H1 (cell line): ENCODE data around the gene TNRC6C. TPM values are rescaled to one million over a fixed set of nuclear protein-coding genes. Genes with fewer than 3 reads are reported as not detected.

Experiments used
- CTCF ChIA-PET: fragments of 300-600 bp; sonication (Branson Sonifier 250); formaldehyde crosslinking; loops from one replicate; lab custom pipeline; 2021; ENCODE audit not compliant: partially characterized antibody; lab: Charles Lee
- POLR2A ChIA-PET: fragments of 300-600 bp; sonication (Branson Sonifier 250); formaldehyde crosslinking; loops from one replicate; lab custom pipeline; 2021; ENCODE audit warnings: inconsistent platforms; ENCODE audit not compliant: partially characterized antibody; lab: Charles Lee
- DNase-seq, 2 experiments: peaks; one replicate each; pipeline versions ENCODE4 v3.0.0 to v3.0.0-alpha.2; 2010 to 2022; ENCODE audit warnings: low spot score in 2 of 2, low read depth in 1 of 2, mixed read lengths in 1 of 2
- FAIRE-seq: peaks from 2 replicates; lab custom pipeline; 2011; peaks lifted over from hg19 to GRCh38; lab: Jason Lieb, UNC
- H2AFZ ChIP-seq: 2 replicates; pipeline ENCODE4 v1.8.1; 2012; ENCODE audit warnings: low read length, inconsistent platforms
- H2AK5ac ChIP-seq: 2 replicates; pipeline ENCODE4 v1.6.1; 2013; ENCODE audit warnings: low read depth, low read length
- H2BK120ac ChIP-seq: replicated peaks from 2 replicates; pipeline ENCODE3; 2013; ENCODE audit warnings: low read depth, low read length, inconsistent platforms
- H2BK12ac ChIP-seq: 2 replicates; pipeline ENCODE4 v1.6.1; 2013; ENCODE audit warnings: low read depth, low read length
- H2BK15ac ChIP-seq: 2 replicates; pipeline ENCODE4 v1.6.1; 2013; ENCODE audit warnings: low read length
- H2BK20ac ChIP-seq: 2 replicates; pipeline ENCODE4 v1.6.1; 2013; ENCODE audit warnings: low read length
- H2BK5ac ChIP-seq: 2 replicates; pipeline ENCODE4 v1.6.1; 2013; ENCODE audit warnings: low read depth, low read length
- H3K14ac ChIP-seq: 2 replicates; pipeline ENCODE4 v1.6.1; 2013; ENCODE audit warnings: inconsistent platforms; ENCODE audit not compliant: insufficient read length
- H3K18ac ChIP-seq: 2 replicates; pipeline ENCODE4 v1.6.1; 2013; ENCODE audit warnings: low read length; ENCODE audit errors: extremely low read depth
- H3K23ac ChIP-seq: 2 replicates; pipeline ENCODE4 v1.6.1; 2013; ENCODE audit warnings: inconsistent platforms; ENCODE audit not compliant: insufficient read length
- H3K23me2 ChIP-seq: 2 replicates; pipeline ENCODE4 v1.6.1; 2013; ENCODE audit warnings: low read depth, low read length
- H3K27ac ChIP-seq: 2 replicates; pipeline ENCODE4 v1.6.1; 2011; ENCODE audit warnings: low read depth, low read length, inconsistent platforms
- H3K27me3 ChIP-seq, 4 experiments: replicated peaks in 1 of 4; 1 replicate in 1 of 4; 2 replicates in 3 of 4; pipeline versions ENCODE4 v1.6.1 to v1.8.1; 2011 to 2013; ENCODE audit warnings: low read length in 3 of 4, mild to moderate bottlenecking in 3 of 4, inconsistent platforms in 2 of 4, mixed read lengths in 2 of 4, moderate library complexity in 1 of 4; ENCODE audit not compliant: control insufficient read depth in 3 of 4, insufficient read depth in 3 of 4; ENCODE audit errors: extremely low read depth in 1 of 4
- H3K36me3 ChIP-seq, 4 experiments: 2 replicates each; pipeline versions ENCODE4 v1.6.1 to v1.8.1; 2011 to 2013; ENCODE audit warnings: mild to moderate bottlenecking in 4 of 4, low read length in 3 of 4, moderate library complexity in 2 of 4, control low read depth in 1 of 4, inconsistent platforms in 1 of 4; ENCODE audit not compliant: insufficient read depth in 4 of 4, control insufficient read depth in 2 of 4
- H3K4ac ChIP-seq: replicated peaks from 2 replicates; pipeline ENCODE3; 2013; ENCODE audit warnings: low read length, low read depth, mixed read lengths, inconsistent platforms; ENCODE audit not compliant: insufficient read length
- H3K4me1 ChIP-seq, 4 experiments: replicated peaks in 1 of 4; 1 replicate in 1 of 4; 2 replicates in 3 of 4; pipeline versions ENCODE4 v1.6.1 to v1.8.1; 2011 to 2013; ENCODE audit warnings: low read length in 3 of 4, inconsistent platforms in 2 of 4, mixed read lengths in 1 of 4; ENCODE audit not compliant: insufficient read depth in 4 of 4, control insufficient read depth in 3 of 4
- H3K4me2 ChIP-seq, 2 experiments: 2 replicates each; pipeline versions ENCODE4 v1.6.1 to v1.8.1; 2011 to 2013; ENCODE audit warnings: low read depth in 2 of 2, low read length in 2 of 2, control low read depth in 1 of 2, inconsistent platforms in 1 of 2, mild to moderate bottlenecking in 1 of 2; ENCODE audit not compliant: insufficient read depth in 1 of 2
- H3K4me3 ChIP-seq, 4 experiments: fragments of 200-600, 300-600 bp in 1 of 4; sonication (generic), shearing (Covaris generic), sonication (Bioruptor Twin) in 1 of 4; 2 replicates each; pipeline versions ENCODE4 v1.5.1 to v1.8.1; 2011 to 2016; ENCODE audit warnings: low read length in 4 of 4, low read depth in 3 of 4, control low read depth in 2 of 4, inconsistent platforms in 2 of 4, mild to moderate bottlenecking in 2 of 4, mixed read lengths in 1 of 4, moderate library complexity in 1 of 4; ENCODE audit not compliant: insufficient read depth in 2 of 4; ENCODE audit errors: extremely low read depth in 1 of 4
- H3K56ac ChIP-seq: replicated peaks from 2 replicates; pipeline ENCODE3; 2013; ENCODE audit warnings: low read depth, mild to moderate bottlenecking, mixed read lengths, low read length, inconsistent platforms; ENCODE audit not compliant: insufficient read length
- H3K79me1 ChIP-seq: 2 replicates; pipeline ENCODE4 v1.6.1; 2013; ENCODE audit warnings: low read depth, low read length, control low read depth
- H3K79me2 ChIP-seq, 2 experiments: 2 replicates each; pipeline versions ENCODE4 v1.6.1 to v1.8.1; 2012 to 2013; ENCODE audit warnings: low read length in 2 of 2, mild to moderate bottlenecking in 2 of 2, inconsistent platforms in 1 of 2; ENCODE audit not compliant: insufficient read depth in 2 of 2, control insufficient read depth in 1 of 2
- H3K9ac ChIP-seq, 4 experiments: replicated peaks in 1 of 4; 1 replicate in 1 of 4; 2 replicates in 3 of 4; pipeline versions ENCODE4 v1.6.1 to v1.8.1; 2011 to 2013; ENCODE audit warnings: low read depth in 3 of 4, low read length in 3 of 4, control low read depth in 2 of 4, mild to moderate bottlenecking in 2 of 4, moderate library complexity in 2 of 4, inconsistent platforms in 1 of 4; ENCODE audit errors: extremely low read depth in 1 of 4
- H3K9me3 ChIP-seq, 2 experiments: 2 replicates each; pipeline versions ENCODE4 v1.6.1 to v1.8.1; 2012 to 2013; ENCODE audit warnings: mild to moderate bottlenecking in 2 of 2, moderate library complexity in 2 of 2, control low read depth in 1 of 2, inconsistent platforms in 1 of 2, low read depth in 1 of 2, low read length in 1 of 2, mixed read lengths in 1 of 2; ENCODE audit not compliant: insufficient read depth in 2 of 2
- H4K20me1 ChIP-seq, 2 experiments: replicated peaks in 1 of 2; 2 replicates each; pipeline versions ENCODE3 to v1.8.1; 2011 to 2013; ENCODE audit warnings: inconsistent platforms in 2 of 2, low read length in 2 of 2, mild to moderate bottlenecking in 1 of 2; ENCODE audit not compliant: insufficient read depth in 2 of 2, control insufficient read depth in 1 of 2
- H4K5ac ChIP-seq: 2 replicates; pipeline ENCODE4 v1.6.1; 2013; ENCODE audit warnings: low read length, low read depth, mixed read lengths, inconsistent platforms; ENCODE audit not compliant: insufficient read length
- H4K8ac ChIP-seq: 2 replicates; pipeline ENCODE4 v1.8.0; 2013; ENCODE audit warnings: mild to moderate bottlenecking, moderate library complexity, low read length, inconsistent platforms; ENCODE audit not compliant: insufficient read depth; ENCODE audit errors: extremely low read depth
- H4K91ac ChIP-seq: replicated peaks from 2 replicates; pipeline ENCODE3; 2013; ENCODE audit warnings: low read length, mixed read lengths, inconsistent platforms; ENCODE audit not compliant: insufficient read length
- BCL11A ChIP-seq, 2 experiments: IDR thresholded peaks; one replicate each; pipeline ENCODE4 v1.6.1; 2011; ENCODE audit warnings: low read depth in 2 of 2, low read length in 2 of 2, mild to moderate bottlenecking in 2 of 2
- BRCA1 ChIP-seq: IDR thresholded peaks from 2 replicates; pipeline ENCODE4 v1.6.1; 2012; ENCODE audit warnings: low read depth, low read length, improper control_type of control experiment
- CBX8 ChIP-seq: fragments of 300-800, 300-1000 bp; sonication (generic); IDR thresholded peaks from 2 replicates; pipeline ENCODE4 v1.7.1; 2016; ENCODE audit warnings: low read depth, low read length, borderline replicate concordance
- CEBPB ChIP-seq: IDR thresholded peaks from 2 replicates; pipeline ENCODE4 v1.6.1; 2012; ENCODE audit warnings: low read depth, low read length
- CHD2 ChIP-seq: IDR thresholded peaks from 2 replicates; pipeline ENCODE4 v1.6.1; 2012; ENCODE audit warnings: low read length, improper control_type of control experiment
- CTBP2 ChIP-seq: IDR thresholded peaks from 2 replicates; pipeline ENCODE4 v1.7.0; 2011; ENCODE audit warnings: borderline replicate concordance, mild to moderate bottlenecking, moderate library complexity, mixed read lengths, low read length; ENCODE audit not compliant: insufficient read depth, insufficient read length
- FOSL1 ChIP-seq: IDR thresholded peaks from 2 replicates; pipeline ENCODE4 v1.6.1; 2011; ENCODE audit warnings: mild to moderate bottlenecking, low read depth, low read length, moderate library complexity; ENCODE audit not compliant: insufficient read depth
- GTF2F1 ChIP-seq: IDR thresholded peaks from 2 replicates; pipeline ENCODE4 v1.6.1; 2012; ENCODE audit warnings: low read depth, low read length, improper control_type of control experiment, borderline replicate concordance
- HDAC6 ChIP-seq: IDR thresholded peaks from one replicate; pipeline ENCODE4 v1.7.1; 2012; ENCODE audit warnings: low read depth, mild to moderate bottlenecking, inconsistent platforms, low read length, moderate library complexity
- KDM4A ChIP-seq: IDR thresholded peaks from one replicate; pipeline ENCODE4 v1.7.1; 2012; ENCODE audit warnings: low read depth, mild to moderate bottlenecking, moderate library complexity, low read length, inconsistent platforms; ENCODE audit not compliant: severe bottlenecking
- KDM5A ChIP-seq: fragments of 200-600 bp; IDR thresholded peaks from 2 replicates; pipeline ENCODE4 v1.7.1; 2012; ENCODE audit warnings: mild to moderate bottlenecking, low read length, inconsistent platforms, mixed read lengths
- SIN3A ChIP-seq, 2 experiments: IDR thresholded peaks in 1 of 2; conservative IDR thresholded peaks in 1 of 2; 2 replicates each; pipeline ENCODE4 v1.6.1; 2011 to 2012; ENCODE audit warnings: low read length in 2 of 2, improper control_type of control experiment in 1 of 2, low read depth in 1 of 2, mild to moderate bottlenecking in 1 of 2
- YY1 ChIP-seq: IDR thresholded peaks from 2 replicates; pipeline ENCODE4 v1.6.1; 2011; ENCODE audit warnings: low read depth, mild to moderate bottlenecking, low read length
- WGBS, 2 experiments: shearing (Covaris generic) in 1 of 2; methylation state at CpG; one replicate each; pipeline versions ENCODE4 v1.1.6 to v1.1.7; 2013 to 2015; ENCODE audit warnings: low lambda C conversion rate in 2 of 2, mixed read lengths in 2 of 2, inconsistent platforms in 1 of 2, low coverage in 1 of 2, missing lambda C conversion rate in 1 of 2; ENCODE audit not compliant: insufficient replicate concordance in 2 of 2, insufficient coverage in 1 of 2, insufficient read length in 1 of 2; ENCODE audit errors: extremely low coverage in 1 of 2, missing lambda C conversion rate in 1 of 2; 5-methylcytosine and 5-hydroxymethylcytosine counted together
- polyA plus RNA-seq, 7 experiments: library from polyadenylated mRNA; depleted of rRNA in 3 of 7; stranded (reverse) in 5 of 7; unstranded in 2 of 7; fragments of >200 nt in 5 of 7; fragments of 200-250 nt in 2 of 7; gene quantifications; 1 replicate in 5 of 7; 2 replicates in 1 of 7; 4 replicates in 1 of 7; pipeline versions ENCODE4 v1.2.1 to v1.2.3, GENCODE V29; 2011 to 2013; ENCODE audit warnings: missing spikeins in 2 of 7, mixed read lengths in 2 of 7
- total RNA-seq: library from RNA; stranded (reverse); fragmentation: NEBNext Ultra II Directional; extraction: Animal tissue kit (Norgen Biotek cat#: 25700); gene quantifications from 2 replicates; pipeline ENCODE4 v1.2.1, GENCODE V29; 2021

Gene TNRC6C
- total and polyA plus RNA-seq, 2 of the 8 experiments (the other 6 are each of a cell fraction or from before 2014, with no cell fraction given): 2.8 to 28.9 TPM

GRCh38 chr17:77968788-77969187 lies 10.3 kb downstream of the TNRC6C start:
- H3K23ac ChIP-seq: no peak overlapping the region
- H3K4me1 ChIP-seq: peaks cover 0 to 2% (median 0%) of the 10 kb centered on the region in 4 experiments; a peak in 1 of 7 replicates
- peaks cover 2 to 7% of the 10 kb centered on the region in 2 experiments for H4K20me1 ChIP-seq
- no peak overlapping the region for H4K8ac ChIP-seq
- no peak overlapping the region for H4K5ac ChIP-seq
- FAIRE-seq (no peak), DNase-seq (no peak)
- no peaks in the 10 kb centered on the region for H3K9me3 ChIP-seq
- no peak overlapping the region for H2BK120ac ChIP-seq
- no peak overlapping the region for H2AK5ac ChIP-seq
- H3K79me1 ChIP-seq: peaks cover 4% of the 10 kb centered on the region; the same call in 1 of the 2 replicates
- WGBS, 2 experiments: 92% methylated on average over 3 of the region's 3 CpGs; no CpG with 5 or more reads in 1 of the 2 experiments
- H3K4ac ChIP-seq: no peak overlapping the region
- CTCF ChIA-PET: interaction anchor here (0.6 to 2.1 kb wide), 5 partner anchors 29 to 877 kb away, joined by 3 to 5 read pairs (median 3); no protein-coding TSS in a partner anchor
- H3K18ac ChIP-seq: no peak overlapping the region
- H4K91ac ChIP-seq: no peak overlapping the region
- H2BK20ac ChIP-seq: no peak overlapping the region
- H3K79me2 ChIP-seq: peaks cover 4 to 91% of the 10 kb centered on the region in 2 experiments; a peak in 3 of 4 replicates
- H3K27me3 ChIP-seq: no peaks in the 10 kb centered on the region
- no peak overlapping the region for H2BK12ac ChIP-seq
- no peak overlapping the region for H3K9ac ChIP-seq
- POLR2A ChIA-PET: interaction anchor here (1.3 to 1.4 kb wide), 2 partner anchors 9 to 11 kb away, joined by 3 to 6 read pairs; partner anchors contain the start of gene TNRC6C
- H2AFZ ChIP-seq: no peak overlapping the region
- no peak overlapping the region for H3K14ac ChIP-seq
- H3K23me2 ChIP-seq: no peaks in the 10 kb centered on the region
- no peaks in the 10 kb centered on the region for H3K36me3 ChIP-seq
- no peak overlapping the region for H3K4me2 ChIP-seq
- H2BK5ac ChIP-seq: no peak overlapping the region
- no peak overlapping the region for H3K56ac ChIP-seq
- no peak overlapping the region for H3K4me3 ChIP-seq
- H2BK15ac ChIP-seq: no peak overlapping the region
- no peak overlapping the region for H3K27ac ChIP-seq
- TF ChIP-seq KDM5A (no peak), SIN3A (conservative IDR thresholded peaks at IDR 0.05 in 1 of 2, IDR thresholded peaks at IDR 0.05 in 1 of 2; ENCODE audit: low read depth in 1 of 2, low read length in 2 of 2) (no peak), FOSL1 (no peak), BRCA1 (no peak), CEBPB (no peak), CHD2 (no peak), KDM4A (no peak), YY1 (no peak), GTF2F1 (no peak), HDAC6 (no peak), CTBP2 (no peak), BCL11A (IDR thresholded peaks at IDR 0.05; ENCODE audit: low read depth in 2 of 2, low read length in 2 of 2) (no peak), CBX8 (no peak)
